Omental fat pad (tissue), 4 donors: ENCODE measurements around the gene MPV17L2. TPM values are rescaled to one million over a fixed set of nuclear protein-coding genes. Genes with fewer than 3 reads are reported as not detected.

ENCODE experiments used
- ATAC-seq: fragments of 150-250 bp; one replicate; pipeline ENCODE4 v1.9.1; 2016; ENCODE audit warnings: mild to moderate bottlenecking, moderate library complexity; ENCODE audit not compliant: low FRiP score
- DNase-seq: peaks from one replicate; pipeline ENCODE4 v3.0.0-alpha.2; 2019; ENCODE audit warnings: low spot score
- CTCF ChIP-seq, 3 donors: fragments of 450-650 bp; IDR thresholded peaks; one replicate each; pipeline ENCODE4 v1.5.1; 2016 to 2017; ENCODE audit warnings: antibody characterized with exemption in 3 of 3, mild to moderate bottlenecking in 3 of 3, moderate library complexity in 2 of 3
- total RNA-seq, 4 donors: library from RNA; depleted of rRNA; stranded (reverse); fragments of >200 nt; gene quantifications; one replicate each; pipeline ENCODE4 v1.1.0, GENCODE V29; 2016

The MPV17L2 gene
- total RNA-seq: 10 to 100 TPM; 19.6 to 29.7 (median 22.5) TPM

GRCh38 chr19:18192673-18193387 lies at the start of gene MPV17L2:
Gene MPV17L2, plus strand, starts transcription at chr19:18193218. Its CDS starts 64 bp downstream, at chr19:18193282.
- peak; percentile 97 for ATAC-seq
- DNase-seq: peak; percentile 97
- TF ChIP-seq CTCF (IDR thresholded peaks at IDR 0.05): no peak

- ATAC-seq (no peak), DNase-seq (no peak)
- no peak for TF ChIP-seq CTCF (IDR thresholded peaks at IDR 0.05)
Observed at GRCh38 chr19:18143902-18144301, 49.1 kb upstream of the MPV17L2 start.

- TF ChIP-seq CTCF (IDR thresholded peaks at IDR 0.05): no peak
- ATAC-seq (no peak), DNase-seq (no peak)
Observed at GRCh38 chr19:18144361-18144760, 48.7 kb upstream of the MPV17L2 start.

- no peak for TF ChIP-seq CTCF (IDR thresholded peaks at IDR 0.05)
- no peak for ATAC-seq
- DNase-seq: no peak
Observed at GRCh38 chr19:18144906-18145305, 48.1 kb upstream of the MPV17L2 start.

GRCh38 chr19:18145391-18145999 lies 47.5 kb upstream of the MPV17L2 start:
- no peak for DNase-seq
- no peak for ATAC-seq
- TF ChIP-seq CTCF (IDR thresholded peaks at IDR 0.05): no peak

GRCh38 chr19:18147396-18147795 lies 45.6 kb upstream of the MPV17L2 start:
- no peak for ATAC-seq
- no peak for TF ChIP-seq CTCF (IDR thresholded peaks at IDR 0.05)
- DNase-seq: no peak

- no peak for DNase-seq
- no peak for ATAC-seq
- no peak for TF ChIP-seq CTCF (IDR thresholded peaks at IDR 0.05)
Observed at GRCh38 chr19:18149596-18149975, 43.4 kb upstream of the MPV17L2 start.
